ENCODE measurements around the gene TMEM269. TPM values are rescaled to one million over a fixed set of nuclear protein-coding genes. Genes with fewer than 3 reads are reported as not detected.
A peak's percentile ranks its signal among the peaks of the same experiment; 100 is the strongest.

The TMEM269 gene
- total RNA-seq, 1 experiment from 2014 or later = not detected

DNA sequence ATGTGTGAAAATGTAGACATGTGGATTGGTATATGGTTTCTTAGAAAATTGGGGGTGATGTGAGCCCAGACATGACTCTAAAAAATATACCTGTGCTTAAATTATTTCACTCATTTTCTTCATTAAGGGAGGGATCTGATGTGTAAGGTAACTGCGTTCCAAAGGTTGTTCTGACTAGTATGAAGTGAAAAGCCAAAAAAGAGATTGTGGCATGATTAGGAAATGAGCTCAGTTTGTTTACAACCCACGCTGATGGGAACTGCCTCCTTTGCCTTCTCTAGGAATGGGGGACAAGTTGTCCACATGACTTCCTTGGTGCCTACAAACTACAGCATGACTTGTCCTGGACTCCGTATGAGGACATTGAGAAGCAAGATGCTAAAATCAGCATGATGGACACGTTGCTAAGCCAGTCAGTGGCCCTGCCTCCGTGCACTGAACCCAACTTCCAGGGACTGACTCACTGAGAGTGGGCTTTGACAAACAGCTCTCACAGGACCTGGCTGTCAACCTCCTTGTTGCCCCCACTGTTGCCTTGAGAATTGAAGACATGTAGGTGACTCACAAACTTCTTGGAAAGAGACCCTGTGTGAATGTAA lies 9.8 kb upstream of the TMEM269 start:
- BruUV-seq (replicated peaks) = no TSS peak
- POLR2A ChIA-PET = interaction anchor here (2.2 to 5.7 kb wide), 2 partner anchors 8 to 9 kb away, joined by 9 to 32 read pairs; partner anchors contain the start of genes C1orf50, P3H1 and TMEM269

DNA sequence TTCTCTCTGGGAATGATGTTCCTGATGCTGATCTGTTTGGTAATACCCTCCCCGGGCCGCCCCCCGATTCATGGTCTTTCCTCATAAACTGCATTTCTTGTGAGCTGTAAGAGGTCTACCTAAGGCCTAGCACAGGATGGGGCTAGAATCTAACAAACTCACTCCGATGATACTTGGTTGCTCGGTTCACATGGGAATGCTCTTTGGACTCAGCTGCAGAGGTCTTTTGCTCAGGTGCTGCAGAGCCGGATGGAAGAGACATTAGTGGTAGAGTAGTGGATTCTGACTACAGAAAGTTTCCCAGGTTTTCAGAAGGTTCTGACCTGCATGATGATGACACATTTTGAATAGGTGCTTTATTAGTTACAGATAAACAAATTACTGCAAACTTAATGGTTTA lies 8.3 kb upstream of the TMEM269 start:
- Mint-ChIP-seq H3K36me3 (ENCODE audit: insufficient read depth, unreplicated experiment) (peaks cover 61% of the 10 kb centered on the region), H3K27me3 (ENCODE audit: insufficient read depth, unreplicated experiment) (no peaks in the 10 kb centered on the region), H3K9me3 (ENCODE audit: unreplicated experiment) (no peaks in the 10 kb centered on the region), H3K27ac (ENCODE audit: low read depth, unreplicated experiment) (no peak overlapping the region), H3K4me3 (ENCODE audit: unreplicated experiment) (no peak overlapping the region), H3K4me1 (ENCODE audit: insufficient read depth, unreplicated experiment) (no peaks in the 10 kb centered on the region)
- TF ChIP-seq, protein P1, sequence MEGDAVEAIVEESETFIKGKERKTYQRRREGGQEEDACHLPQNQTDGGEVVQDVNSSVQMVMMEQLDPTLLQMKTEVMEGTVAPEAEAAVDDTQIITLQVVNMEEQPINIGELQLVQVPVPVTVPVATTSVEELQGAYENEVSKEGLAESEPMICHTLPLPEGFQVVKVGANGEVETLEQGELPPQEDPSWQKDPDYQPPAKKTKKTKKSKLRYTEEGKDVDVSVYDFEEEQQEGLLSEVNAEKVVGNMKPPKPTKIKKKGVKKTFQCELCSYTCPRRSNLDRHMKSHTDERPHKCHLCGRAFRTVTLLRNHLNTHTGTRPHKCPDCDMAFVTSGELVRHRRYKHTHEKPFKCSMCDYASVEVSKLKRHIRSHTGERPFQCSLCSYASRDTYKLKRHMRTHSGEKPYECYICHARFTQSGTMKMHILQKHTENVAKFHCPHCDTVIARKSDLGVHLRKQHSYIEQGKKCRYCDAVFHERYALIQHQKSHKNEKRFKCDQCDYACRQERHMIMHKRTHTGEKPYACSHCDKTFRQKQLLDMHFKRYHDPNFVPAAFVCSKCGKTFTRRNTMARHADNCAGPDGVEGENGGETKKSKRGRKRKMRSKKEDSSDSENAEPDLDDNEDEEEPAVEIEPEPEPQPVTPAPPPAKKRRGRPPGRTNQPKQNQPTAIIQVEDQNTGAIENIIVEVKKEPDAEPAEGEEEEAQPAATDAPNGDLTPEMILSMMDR (IDR thresholded peaks at IDR 0.05; ENCODE audit: unreplicated experiment) = no peak
- intact Hi-C loops (cut with micrococcal nuclease) = no loop called here
- no TSS peak for BruUV-seq (replicated peaks)
- POLR2A ChIA-PET = interaction anchor here (0.7 to 5.7 kb wide), 2 partner anchors 9 to 19 kb away, joined by 3 to 32 read pairs; partner anchors contain the start of genes C1orf50 and P3H1
- CTCF ChIA-PET = interaction anchor here (1.1 to 1.7 kb wide), 5 partner anchors 10 to 297 kb away, joined by 4 to 7 read pairs (median 5); partner anchors contain the start of genes C1orf50 and P3H1
- no peak for DNase-seq (ENCODE audit: unreplicated experiment)

More for the DNA sequence above, 9.8 kb upstream of the TMEM269 start:
- peaks cover 6% of the 10 kb centered on the region for H3K4me1 Mint-ChIP-seq (ENCODE audit: insufficient read depth, unreplicated experiment)
- no peak overlapping the region for H3K27ac Mint-ChIP-seq (ENCODE audit: low read depth, unreplicated experiment)
- intact Hi-C loops (cut with micrococcal nuclease) = no loop called here
- no peak for DNase-seq (ENCODE audit: unreplicated experiment)
- CTCF ChIA-PET = interaction anchor here (0.9 kb wide), 1 partner anchor 299 kb away, joined by 3 read pairs; no protein-coding TSS in a partner anchor
- no peak overlapping the region for H3K4me3 Mint-ChIP-seq (ENCODE audit: unreplicated experiment)
- TF ChIP-seq, protein P1 (IDR thresholded peaks at IDR 0.05; ENCODE audit: unreplicated experiment) = no peak
- no peaks in the 10 kb centered on the region for H3K9me3 Mint-ChIP-seq (ENCODE audit: unreplicated experiment)
- peaks cover 56% of the 10 kb centered on the region for H3K36me3 Mint-ChIP-seq (ENCODE audit: insufficient read depth, unreplicated experiment)
- H3K27me3 Mint-ChIP-seq (ENCODE audit: insufficient read depth, unreplicated experiment) = no peaks in the 10 kb centered on the region

DNA sequence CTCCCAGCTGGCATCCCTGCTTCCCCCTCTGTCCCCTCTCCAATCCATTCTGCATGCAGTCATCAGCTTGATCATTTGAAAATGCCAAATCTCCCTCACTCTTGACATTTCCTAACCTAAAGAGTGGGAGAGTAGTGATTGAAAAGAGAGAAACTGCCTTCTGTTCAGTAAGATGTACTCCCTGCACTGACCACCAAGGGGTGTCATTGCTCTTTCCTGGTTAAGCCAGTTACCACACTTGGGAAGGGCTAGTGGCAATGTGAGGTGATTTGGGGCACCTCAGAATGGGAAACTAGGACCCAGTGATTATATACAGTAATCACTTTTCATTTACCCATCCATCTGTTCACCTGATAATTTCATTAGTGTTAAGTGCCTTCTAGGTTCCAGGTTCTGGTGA lies 6.9 kb upstream of the TMEM269 start:
- no peaks in the 10 kb centered on the region for H3K4me1 Mint-ChIP-seq (ENCODE audit: insufficient read depth, unreplicated experiment)
- POLR2A ChIA-PET = interaction anchor here (5.7 kb wide), 1 partner anchor 10 kb away, joined by 32 read pairs; the partner anchor contains the start of genes C1orf50 and P3H1
- H3K36me3 Mint-ChIP-seq (ENCODE audit: insufficient read depth, unreplicated experiment) = peaks cover 67% of the 10 kb centered on the region

DNA sequence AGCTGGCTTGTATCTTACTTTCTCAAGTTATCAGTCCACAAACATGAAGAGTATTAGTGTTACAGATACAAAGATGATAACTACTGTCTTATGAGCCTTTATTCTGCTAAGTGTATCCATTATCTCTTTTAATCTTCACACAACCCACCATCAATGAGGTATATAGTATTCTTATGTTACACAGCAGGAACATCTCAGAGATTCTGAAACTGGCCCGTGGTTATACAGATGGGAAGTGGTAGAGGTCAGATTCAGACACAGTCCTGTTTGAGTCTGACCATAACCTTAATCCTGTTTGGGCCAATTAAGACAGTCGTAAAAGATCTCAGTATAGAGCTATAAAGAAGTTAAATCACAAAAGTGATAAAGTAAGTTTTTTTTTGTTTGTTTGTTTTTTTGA lies 5.1 kb upstream of the TMEM269 start:
- ChIA-PET CTCF (interaction anchor here (0.6 to 1.5 kb wide), 4 partner anchors 21 to 294 kb away, joined by 3 to 4 read pairs (median 3); no protein-coding TSS in a partner anchor), POLR2A (interaction anchor here (0.6 to 5.7 kb wide), 3 partner anchors 12 to 37 kb away, joined by 3 to 32 read pairs (median 6); partner anchors contain the start of genes C1orf50, ERMAP, P3H1 and SVBP)
- Mint-ChIP-seq H3K4me3 (ENCODE audit: unreplicated experiment) (no peak overlapping the region), H3K36me3 (ENCODE audit: insufficient read depth, unreplicated experiment) (peaks cover 69% of the 10 kb centered on the region), H3K9me3 (ENCODE audit: unreplicated experiment) (no peaks in the 10 kb centered on the region), H3K4me1 (ENCODE audit: insufficient read depth, unreplicated experiment) (peaks cover 10% of the 10 kb centered on the region), H3K27ac (ENCODE audit: low read depth, unreplicated experiment) (no peak overlapping the region), H3K27me3 (ENCODE audit: insufficient read depth, unreplicated experiment) (no peaks in the 10 kb centered on the region)
- BruUV-seq (replicated peaks) = no TSS peak
- DNase-seq (ENCODE audit: unreplicated experiment) = no peak
- intact Hi-C loops (cut with micrococcal nuclease) = no loop called here
- TF ChIP-seq, protein P1 (IDR thresholded peaks at IDR 0.05; ENCODE audit: unreplicated experiment) = no peak

More for the DNA sequence above, 6.9 kb upstream of the TMEM269 start:
- intact Hi-C loops (cut with micrococcal nuclease) = loop anchor here (1.0 kb wide), 2 partner anchors 135 to 295 kb away; no protein-coding TSS in a partner anchor
- no peak overlapping the region for H3K4me3 Mint-ChIP-seq (ENCODE audit: unreplicated experiment)
- H3K27ac Mint-ChIP-seq (ENCODE audit: low read depth, unreplicated experiment) = no peak overlapping the region
- no TSS peak for BruUV-seq (replicated peaks)
- no peaks in the 10 kb centered on the region for H3K9me3 Mint-ChIP-seq (ENCODE audit: unreplicated experiment)
- TF ChIP-seq, protein P1 (IDR thresholded peaks at IDR 0.05; ENCODE audit: unreplicated experiment) = peak; percentile 61
- peak; percentile 58 for DNase-seq (ENCODE audit: unreplicated experiment)
- H3K27me3 Mint-ChIP-seq (ENCODE audit: insufficient read depth, unreplicated experiment) = no peaks in the 10 kb centered on the region
- CTCF ChIA-PET = interaction anchor here (0.6 to 1.8 kb wide), 16 partner anchors 10 to 297 kb away, joined by 3 to 7 read pairs (median 4); partner anchors contain the start of genes C1orf50 and P3H1
